Measurements from ENCODE around the gene HSPA4.

HSPA4 gene

GRCh38 chr5:133120156-133120750 lies 68.4 kb downstream of the HSPA4 start:
- H3K4me3 ChIP-seq (ENCODE audit: low read depth, low read length), result no peak overlapping the region
- no peak for TF ChIP-seq CTCF (IDR thresholded peaks at IDR 0.05; ENCODE audit: insufficient read depth, low read length, missing control alignments)
- POLR2A ChIA-PET, result no interaction called here
- CTCF ChIA-PET, result interaction anchor here (2.8 kb wide), 1 partner anchor 9 kb away, joined by 13 read pairs; no protein-coding TSS in a partner anchor
- no peak for DNase-seq (ENCODE audit: low read depth, low spot score)

DNA sequence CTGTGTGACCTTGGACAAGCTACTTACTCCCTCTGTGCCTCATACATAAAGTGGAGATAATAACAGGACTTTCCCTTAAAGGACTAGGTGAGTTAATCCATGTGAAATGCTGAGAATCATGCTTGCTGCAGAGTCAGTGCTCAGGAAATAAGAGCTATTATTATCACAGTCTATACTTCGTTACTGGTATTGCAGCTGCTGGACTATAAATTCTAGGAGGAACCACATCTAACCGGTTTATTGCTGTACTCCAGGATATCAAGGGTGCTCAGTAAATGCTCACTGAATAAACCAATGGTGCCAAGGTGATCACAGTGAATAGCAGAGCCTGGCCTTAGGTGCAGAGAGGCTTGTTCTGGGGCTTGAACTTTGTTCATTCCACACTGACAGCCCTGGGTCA lies 69.3 kb downstream of the HSPA4 start:
- peak; percentile 5 for DNase-seq (ENCODE audit: low read depth, low spot score)
- POLR2A ChIA-PET, result no interaction called here
- CTCF ChIA-PET, result interaction anchor here (2.8 kb wide), 1 partner anchor 10 kb away, joined by 13 read pairs; no protein-coding TSS in a partner anchor
- no peak overlapping the region for H3K4me3 ChIP-seq (ENCODE audit: low read depth, low read length)
- TF ChIP-seq CTCF (IDR thresholded peaks at IDR 0.05; ENCODE audit: insufficient read depth, low read length, missing control alignments), result no peak

DNA sequence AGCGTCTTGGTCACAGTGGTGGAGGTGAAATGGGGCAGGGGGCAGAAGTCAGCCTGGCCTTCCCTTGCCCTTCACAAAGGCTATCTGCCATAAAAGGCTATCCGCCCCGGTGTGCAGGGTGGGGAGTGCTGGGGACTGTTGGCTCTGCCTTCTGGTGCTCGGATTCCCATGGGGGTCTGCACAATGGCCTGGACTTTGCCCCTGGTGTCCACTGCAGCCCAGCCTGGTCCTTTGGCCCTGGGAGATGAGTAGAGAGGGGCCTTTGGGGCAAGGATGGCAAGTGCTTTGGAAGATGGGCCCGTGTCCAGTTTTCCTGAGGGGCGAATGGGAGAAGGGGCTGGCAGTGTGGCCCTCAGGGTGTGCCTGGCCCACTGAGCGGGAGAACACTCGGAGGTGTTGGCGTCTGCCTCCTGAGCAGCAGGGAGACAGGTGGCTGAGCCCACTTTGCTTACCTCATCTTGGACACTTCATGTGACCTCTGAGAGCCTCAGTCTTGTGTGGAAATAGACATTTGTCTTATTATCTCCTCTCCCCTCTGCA lies 69.9 kb downstream of the HSPA4 start:
- no peak for TF ChIP-seq CTCF (IDR thresholded peaks at IDR 0.05; ENCODE audit: insufficient read depth, low read length, missing control alignments)
- H3K4me3 ChIP-seq (ENCODE audit: low read depth, low read length), result no peak overlapping the region
- DNase-seq (ENCODE audit: low read depth, low spot score), result no peak
- CTCF ChIA-PET, result interaction anchor here (2.8 kb wide), 1 partner anchor 11 kb away, joined by 13 read pairs; no protein-coding TSS in a partner anchor
- POLR2A ChIA-PET, result no interaction called here

DNA sequence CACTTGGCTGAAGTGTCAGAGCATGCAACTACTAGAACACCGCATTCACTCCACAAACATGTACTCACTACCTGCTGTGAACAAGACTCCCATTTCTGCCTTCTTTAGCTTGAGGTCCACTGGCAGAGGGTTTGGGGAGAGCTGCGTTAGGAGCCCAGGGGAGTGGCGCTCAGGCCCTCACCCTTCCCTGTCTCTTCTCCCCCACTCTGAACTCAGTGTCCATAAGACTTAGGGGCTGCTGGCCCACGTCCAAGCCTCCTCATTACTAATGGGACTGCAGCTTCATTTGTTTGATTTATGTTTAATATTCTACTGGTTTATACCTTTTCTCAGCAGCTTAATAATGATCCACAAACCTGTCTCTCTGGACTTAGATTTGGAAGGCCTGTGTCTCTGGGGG lies 70.9 kb downstream of the HSPA4 start:
- no peak for TF ChIP-seq CTCF (IDR thresholded peaks at IDR 0.05; ENCODE audit: insufficient read depth, low read length, missing control alignments)
- DNase-seq (ENCODE audit: low read depth, low spot score), result no peak
- ChIA-PET POLR2A (no interaction called here), CTCF (interaction anchor here (2.5 kb wide), 1 partner anchor 12 kb away, joined by 14 read pairs; no protein-coding TSS in a partner anchor)
- no peak overlapping the region for H3K4me3 ChIP-seq (ENCODE audit: low read depth, low read length)

GRCh38 chr5:133123297-133123696 lies 71.5 kb downstream of the HSPA4 start:
- CTCF ChIA-PET, result interaction anchor here (2.5 kb wide), 1 partner anchor 12 kb away, joined by 14 read pairs; no protein-coding TSS in a partner anchor
- TF ChIP-seq CTCF (IDR thresholded peaks at IDR 0.05; ENCODE audit: insufficient read depth, low read length, missing control alignments), result no peak
- no peak for DNase-seq (ENCODE audit: low read depth, low spot score)
- POLR2A ChIA-PET, result no interaction called here
- no peak overlapping the region for H3K4me3 ChIP-seq (ENCODE audit: low read depth, low read length)

GRCh38 chr5:133124891-133125290 lies 73.1 kb downstream of the HSPA4 start:
- no peak for DNase-seq (ENCODE audit: low read depth, low spot score)
- TF ChIP-seq CTCF (IDR thresholded peaks at IDR 0.05; ENCODE audit: insufficient read depth, low read length, missing control alignments), result no peak
- no peak overlapping the region for H3K4me3 ChIP-seq (ENCODE audit: low read depth, low read length)
- ChIA-PET CTCF (no interaction called here), POLR2A (no interaction called here)
